OCI-LY7 (cell line): ENCODE data around the gene ARHGEF25. TPM values are rescaled to one million over a fixed set of nuclear protein-coding genes. Genes with fewer than 3 reads are reported as not detected.
"Not testable (repeated sequence)": the region's sequence is repeated elsewhere in the genome, so short reads cannot be mapped to it uniquely, and the experiment has no call there.

ENCODE experiments used
- BruUV-seq: library from RNA; stranded (reverse); fragments of 400-500 nt; replicated peaks from 2 replicates; lab custom pipeline; 2021; lab: Mats Ljungman, UMichigan
- CTCF ChIA-PET: fragments of 300-600 bp; sonication (Branson Sonifier 250); formaldehyde crosslinking; loops from one replicate; lab custom pipeline; 2022; ENCODE audit warnings: antibody characterized with exemption; ENCODE audit not compliant: unreplicated experiment; lab: Charles Lee
- POLR2A ChIA-PET: fragments of 300-600 bp; sonication (Branson Sonifier 250); formaldehyde crosslinking; loops from one replicate; lab custom pipeline; 2022; ENCODE audit warnings: antibody characterized with exemption; lab: Charles Lee
- DNase-seq: peaks from one replicate; pipeline ENCODE4 v3.0.0-alpha.2; 2015; ENCODE audit warnings: low spot score
- H2AFZ ChIP-seq: fragments of 200-600 bp; sonication (generic), shearing (Covaris generic); 2 replicates; pipeline ENCODE4 v1.6.1; 2014; ENCODE audit warnings: mild to moderate bottlenecking, antibody characterized with exemption, low read length, moderate library complexity
- H3K27ac ChIP-seq: fragments of 200-600 bp; sonication (generic); 2 replicates; pipeline ENCODE4 v1.5.1; 2014; ENCODE audit warnings: mixed run types, low read depth, mild to moderate bottlenecking, moderate library complexity, low read length, inconsistent platforms; ENCODE audit not compliant: poor library complexity, severe bottlenecking
- H3K36me3 ChIP-seq: fragments of 200-600 bp; sonication (generic); 2 replicates; pipeline ENCODE4 v1.6.1; 2014; ENCODE audit warnings: mild to moderate bottlenecking, antibody characterized with exemption, low read length, moderate library complexity, mixed read lengths; ENCODE audit not compliant: insufficient read depth
- H3K4me1 ChIP-seq: fragments of 200-600 bp; sonication (generic); 2 replicates; pipeline ENCODE4 v1.5.1; 2014; ENCODE audit warnings: mild to moderate bottlenecking, low read length; ENCODE audit not compliant: insufficient read depth, poor library complexity, severe bottlenecking
- H3K4me2 ChIP-seq: fragments of 200-600 bp; sonication (generic); 2 replicates; pipeline ENCODE4 v1.6.1; 2014; ENCODE audit warnings: mild to moderate bottlenecking, low read length
- H3K4me3 ChIP-seq: fragments of 200-600 bp; sonication (generic); 2 replicates; pipeline ENCODE4 v1.5.1; 2014; ENCODE audit warnings: mild to moderate bottlenecking, low read depth, low read length; ENCODE audit not compliant: poor library complexity, severe bottlenecking
- H3K79me2 ChIP-seq: fragments of 200-600 bp; sonication (generic); 2 replicates; pipeline ENCODE4 v1.6.1; 2016; ENCODE audit warnings: low read depth, mild to moderate bottlenecking, low read length, moderate library complexity, mixed read lengths; ENCODE audit not compliant: insufficient read depth
- H3K9me2 ChIP-seq: fragments of 200-600 bp; sonication (generic); 2 replicates; pipeline ENCODE4 v1.6.1; 2016; ENCODE audit warnings: mild to moderate bottlenecking, low read length, mixed read lengths; ENCODE audit not compliant: insufficient read depth
- H3K9me3 ChIP-seq: fragments of 200-600 bp; sonication (generic); 2 replicates; pipeline ENCODE4 v1.6.1; 2014; ENCODE audit warnings: mild to moderate bottlenecking, mixed run types, low read length, mixed read lengths
- H4K20me1 ChIP-seq: fragments of 200-600 bp; sonication (generic); 2 replicates; pipeline ENCODE4 v1.6.1; 2014; ENCODE audit warnings: mild to moderate bottlenecking, antibody characterized with exemption, low read length, moderate library complexity, mixed read lengths; ENCODE audit not compliant: insufficient read depth
- CTCF ChIP-seq: fragments of 200-600 bp; sonication (generic); conservative IDR thresholded peaks from 2 replicates; pipeline ENCODE4 v1.5.1; 2014; ENCODE audit warnings: mild to moderate bottlenecking, antibody characterized with exemption, low read length, moderate library complexity, mixed read lengths
- EZH2phosphoT487 ChIP-seq: fragments of 200-600 bp; sonication (generic); IDR thresholded peaks from 2 replicates; pipeline ENCODE4 v1.6.1; 2018; ENCODE audit warnings: low read depth, borderline replicate concordance, mild to moderate bottlenecking, mixed run types, antibody characterized with exemption, low read length, moderate library complexity, mixed read lengths
- intact Hi-C: fragments of 100-400 bp; cut with micrococcal nuclease; formaldehyde crosslinking; loops from one replicate; pipeline ENCODE4 v1.10.0; 2022; ENCODE audit not compliant: unreplicated experiment
- total RNA-seq, 2 experiments: library from RNA; depleted of rRNA in 1 of 2; stranded (reverse); fragments of >200 nt in 1 of 2; shearing (Covaris generic) in 1 of 2; gene quantifications; 2 replicates each; pipeline ENCODE4 v1.2.3, GENCODE V29; 2014 to 2022

Gene ARHGEF25
- total RNA-seq, 2 experiments from 2014 or later: not detected

- Histone ChIP-seq H3K4me3 (no peak overlapping the region), H4K20me1 (no peaks in the 10 kb centered on the region), H3K79me2 (no peaks in the 10 kb centered on the region), H3K36me3 (no peaks in the 10 kb centered on the region), H3K9me2 (no peaks in the 10 kb centered on the region), H3K9me3 (no peaks in the 10 kb centered on the region), H3K4me1 (no peaks in the 10 kb centered on the region), H3K27ac (no peak overlapping the region), H2AFZ (no peak overlapping the region), H3K4me2 (no peak overlapping the region)
- intact Hi-C loops: no loop called here
- no TSS peak for BruUV-seq
- ChIA-PET POLR2A (no interaction called here), CTCF (no interaction called here)
- TF ChIP-seq CTCF (no peak), EZH2phosphoT487 (no peak)
- no peak for DNase-seq
These were observed 47.0 kb upstream of the ARHGEF25 start for GRCh38 chr12:57564178-57564740.

- BruUV-seq: no TSS peak
- ChIA-PET CTCF (no interaction called here), POLR2A (no interaction called here)
- Histone ChIP-seq H4K20me1 (no peaks in the 10 kb centered on the region), H3K79me2 (no peaks in the 10 kb centered on the region), H3K9me2 (no peaks in the 10 kb centered on the region), H3K27ac (no peak overlapping the region), H3K36me3 (no peaks in the 10 kb centered on the region), H2AFZ (no peak overlapping the region), H3K4me2 (no peak overlapping the region), H3K4me3 (no peak overlapping the region), H3K9me3 (no peaks in the 10 kb centered on the region), H3K4me1 (no peaks in the 10 kb centered on the region)
- no peak for TF ChIP-seq CTCF
- TF ChIP-seq EZH2phosphoT487: no peak
- DNase-seq: no peak
- intact Hi-C loops: no loop called here
These were observed 42.4 kb upstream of the ARHGEF25 start for GRCh38 chr12:57568838-57569237.

GRCh38 chr12:57569858-57570257 is 41.4 kb upstream of the ARHGEF25 start:
- POLR2A ChIA-PET: no interaction called here
- H3K79me2 ChIP-seq: no peaks in the 10 kb centered on the region
- BruUV-seq: no TSS peak
- H3K27ac ChIP-seq: no peak overlapping the region
- CTCF ChIA-PET: no interaction called here
- no peak overlapping the region for H2AFZ ChIP-seq
- intact Hi-C loops: no loop called here
- H3K9me3 ChIP-seq: no peaks in the 10 kb centered on the region
- H3K4me2 ChIP-seq: no peak overlapping the region
- no peaks in the 10 kb centered on the region for H3K4me1 ChIP-seq
- TF ChIP-seq EZH2phosphoT487 (no peak), CTCF (no peak)
- no peak overlapping the region for H3K4me3 ChIP-seq
- H3K9me2 ChIP-seq: no peaks in the 10 kb centered on the region
- H4K20me1 ChIP-seq: no peaks in the 10 kb centered on the region
- H3K36me3 ChIP-seq: no peaks in the 10 kb centered on the region
- no peak for DNase-seq

- POLR2A ChIA-PET: interaction anchor here (0.6 to 1.2 kb wide), 4 partner anchors 10 to 135 kb away, joined by 3 to 4 read pairs (median 3); no protein-coding TSS in a partner anchor
- H3K79me2 ChIP-seq, H3K4me1 ChIP-seq, BruUV-seq, H3K4me3 ChIP-seq, DNase-seq, H3K4me2 ChIP-seq, H3K9me2 ChIP-seq, H2AFZ ChIP-seq, H3K27ac ChIP-seq, CTCF ChIA-PET, H3K9me3 ChIP-seq, intact Hi-C loops, H3K36me3 ChIP-seq, H4K20me1 ChIP-seq: not testable (repeated sequence)
These were observed 40.8 kb upstream of the ARHGEF25 start for GRCh38 chr12:57570438-57570837.
